H9 (cell line): ENCODE measurements around the gene MBD3L2B. TPM values are rescaled to one million over a fixed set of nuclear protein-coding genes. Genes with fewer than 3 reads are reported as not detected.

Experiments used
- DNase-seq: peaks from one replicate; pipeline ENCODE4 v3.0.0-alpha.2; 2017
- H2AFZ ChIP-seq: one replicate; pipeline ENCODE4 v1.6.1; 2013; ENCODE audit warnings: mild to moderate bottlenecking, low read length, control low read depth, moderate library complexity
- H2AK5ac ChIP-seq: 2 replicates; pipeline ENCODE4 v1.6.1; 2013; ENCODE audit warnings: low read length, control low read depth, mixed read lengths; ENCODE audit not compliant: insufficient read length
- H2BK120ac ChIP-seq: one replicate; pipeline ENCODE4 v1.6.1; 2013; ENCODE audit warnings: low read depth, mild to moderate bottlenecking, low read length, control low read depth, inconsistent platforms; ENCODE audit not compliant: poor library complexity, severe bottlenecking
- H2BK12ac ChIP-seq: 2 replicates; pipeline ENCODE4 v1.6.1; 2013; ENCODE audit warnings: low read length, control low read depth, mixed read lengths, low read depth; ENCODE audit not compliant: insufficient read length
- H2BK15ac ChIP-seq: 2 replicates; pipeline ENCODE4 v1.6.1; 2013; ENCODE audit warnings: low read depth, low read length, control low read depth
- H2BK20ac ChIP-seq: one replicate; pipeline ENCODE4 v1.6.1; 2013; ENCODE audit warnings: low read depth, mild to moderate bottlenecking, low read length, control low read depth, inconsistent platforms; ENCODE audit not compliant: poor library complexity, severe bottlenecking
- H2BK5ac ChIP-seq: 2 replicates; pipeline ENCODE4 v1.6.1; 2013; ENCODE audit warnings: low read length, control low read depth, mixed read lengths; ENCODE audit not compliant: insufficient read length
- H3K14ac ChIP-seq: 2 replicates; pipeline ENCODE4 v1.6.1; 2013; ENCODE audit warnings: low read length, control low read depth; ENCODE audit not compliant: insufficient read depth
- H3K18ac ChIP-seq: 2 replicates; pipeline ENCODE4 v1.6.1; 2013; ENCODE audit warnings: low read depth, mild to moderate bottlenecking, mixed read lengths, low read length, control low read depth; ENCODE audit not compliant: insufficient read length
- H3K23ac ChIP-seq: 2 replicates; pipeline ENCODE4 v1.6.1; 2013; ENCODE audit warnings: low read length, control low read depth, mixed read lengths, low read depth; ENCODE audit not compliant: insufficient read length
- H3K23me2 ChIP-seq: 2 replicates; pipeline ENCODE4 v1.6.1; 2013; ENCODE audit warnings: low read depth, mild to moderate bottlenecking, mixed read lengths, low read length, control low read depth; ENCODE audit not compliant: insufficient read length, poor library complexity, severe bottlenecking
- H3K27ac ChIP-seq: 2 replicates; pipeline ENCODE4 v1.5.1; 2013; ENCODE audit warnings: low read length, control low read depth, mixed read lengths, low read depth; ENCODE audit not compliant: insufficient read length
- H3K27me3 ChIP-seq: 2 replicates; pipeline ENCODE4 v1.6.1; 2013; ENCODE audit warnings: low read length, control low read depth, inconsistent platforms; ENCODE audit not compliant: insufficient read depth
- H3K4ac ChIP-seq: 2 replicates; pipeline ENCODE4 v1.6.1; 2013; ENCODE audit warnings: low read depth, mild to moderate bottlenecking, control low read depth, inconsistent platforms, low read length, moderate library complexity
- H3K4me1 ChIP-seq: 2 replicates; pipeline ENCODE4 v1.6.1; 2013; ENCODE audit warnings: low read length, control low read depth, inconsistent platforms; ENCODE audit not compliant: insufficient read depth
- H3K4me2 ChIP-seq: 2 replicates; pipeline ENCODE4 v1.6.1; 2013; ENCODE audit warnings: low read length, control low read depth, mixed read lengths; ENCODE audit not compliant: insufficient read length, insufficient read depth
- H3K56ac ChIP-seq: 2 replicates; pipeline ENCODE4 v1.6.1; 2013; ENCODE audit warnings: low read depth, mild to moderate bottlenecking, mixed read lengths, low read length, control low read depth; ENCODE audit not compliant: insufficient read length
- H3K79me1 ChIP-seq: 2 replicates; pipeline ENCODE4 v1.6.1; 2013; ENCODE audit warnings: low read depth, mild to moderate bottlenecking, moderate library complexity, low read length, control low read depth, inconsistent platforms; ENCODE audit not compliant: insufficient read depth, poor library complexity, severe bottlenecking
- H3K79me2 ChIP-seq: 2 replicates; pipeline ENCODE4 v1.6.1; 2013; ENCODE audit warnings: low read length, control low read depth, inconsistent platforms; ENCODE audit not compliant: insufficient read depth
- H3K9ac ChIP-seq: 2 replicates; pipeline ENCODE4 v1.6.1; 2013; ENCODE audit warnings: low read length, control low read depth, mixed read lengths; ENCODE audit not compliant: insufficient read length; ENCODE audit errors: extremely low read depth
- H3K9me3 ChIP-seq: one replicate; pipeline ENCODE4 v1.6.1; 2013; ENCODE audit warnings: low read depth, low read length, inconsistent platforms; ENCODE audit not compliant: control insufficient read depth
- H3T11ph ChIP-seq: one replicate; pipeline ENCODE4 v1.6.1; 2013; ENCODE audit warnings: mild to moderate bottlenecking, low read length, control low read depth, inconsistent platforms
- H4K20me1 ChIP-seq: one replicate; pipeline ENCODE4 v1.6.1; 2013; ENCODE audit not compliant: control insufficient read depth, insufficient read length, insufficient read depth
- H4K5ac ChIP-seq: 2 replicates; pipeline ENCODE4 v1.6.1; 2013; ENCODE audit warnings: low read depth, mild to moderate bottlenecking, mixed read lengths, low read length, control low read depth; ENCODE audit not compliant: insufficient read length
- H4K8ac ChIP-seq: replicated peaks from 2 replicates; pipeline ENCODE4 v1.6.1; 2013; ENCODE audit warnings: low read length, control low read depth, mixed read lengths, low read depth; ENCODE audit not compliant: insufficient read length
- H4K91ac ChIP-seq: 2 replicates; pipeline ENCODE4 v1.6.1; 2013; ENCODE audit warnings: low read depth, mild to moderate bottlenecking, moderate library complexity, mixed read lengths, low read length, control low read depth; ENCODE audit not compliant: insufficient read length
- H3K27ac Mint-ChIP-seq, 3 experiments: 2 replicates in 2 of 3; 3 replicates in 1 of 3; pipeline ENCODE4 v1.8.0; 2020 to 2021; ENCODE audit warnings: mixed read lengths in 3 of 3, mild to moderate bottlenecking in 1 of 3, moderate library complexity in 1 of 3
- H3K27me3 Mint-ChIP-seq: 2 replicates; pipeline ENCODE4 v1.8.0; 2021; ENCODE audit warnings: low read depth, mild to moderate bottlenecking, moderate library complexity, mixed read lengths
- H3K36me3 Mint-ChIP-seq, 3 experiments: 2 replicates in 2 of 3; 3 replicates in 1 of 3; pipeline ENCODE4 v1.8.0; 2020 to 2021; ENCODE audit warnings: low read depth in 3 of 3, mixed read lengths in 3 of 3; ENCODE audit not compliant: insufficient read depth in 1 of 3
- H3K4me1 Mint-ChIP-seq, 2 experiments: 2 replicates each; pipeline ENCODE4 v1.8.0; 2020; ENCODE audit warnings: mixed read lengths in 2 of 2
- H3K4me3 Mint-ChIP-seq, 2 experiments: 2 replicates in 1 of 2; 3 replicates in 1 of 2; pipeline ENCODE4 v1.8.0; 2020 to 2021; ENCODE audit warnings: mild to moderate bottlenecking in 2 of 2, mixed read lengths in 2 of 2, moderate library complexity in 1 of 2
- H3K9me3 Mint-ChIP-seq, 2 experiments: 2 replicates in 1 of 2; 3 replicates in 1 of 2; pipeline ENCODE4 v1.8.0; 2020; ENCODE audit warnings: mild to moderate bottlenecking in 2 of 2, mixed read lengths in 2 of 2, moderate library complexity in 1 of 2
- CTCF ChIP-seq: fragments of 200-600 bp; sonication (generic); conservative IDR thresholded peaks from 3 replicates; pipeline ENCODE4 v1.8.0; 2021; ENCODE audit warnings: antibody characterized with exemption, mild to moderate bottlenecking
- WGBS: extraction: QIAGEN DNeasy Blood & Tissue Kit; methylation state at CpG from one replicate; pipeline ENCODE4 v1.1.7; 2013; ENCODE audit warnings: missing lambda C conversion rate, low lambda C conversion rate, mixed read lengths; ENCODE audit not compliant: insufficient read length; ENCODE audit errors: extremely low coverage; 5-methylcytosine and 5-hydroxymethylcytosine counted together
- total RNA-seq: library from RNA; stranded (reverse); gene quantifications from 2 replicates; pipeline ENCODE4 v1.2.1, GENCODE V29; 2021

MBD3L2B gene
- total RNA-seq, 1 experiment from 2014 or later, result not detected

GRCh38 chr19:6987850-6988249, 33.4 kb downstream of the MBD3L2B start:
- H3K9me3 ChIP-seq, result peaks cover 66% of the 10 kb centered on the region
- no peak overlapping the region for H2BK120ac ChIP-seq
- Mint-ChIP-seq H3K4me1 (no peaks in the 10 kb centered on the region), H3K4me3 (no peak overlapping the region; a peak in 1 of 5 replicates), H3K27me3 (peaks cover 2% of the 10 kb centered on the region; the same call in 1 of the 2 replicates), H3K27ac (no peak overlapping the region), H3K9me3 (peaks cover 75 to 81% of the 10 kb centered on the region in 2 experiments), H3K36me3 (peaks cover 4 to 27% (median 6%) of the 10 kb centered on the region in 3 experiments; a peak in 6 of 7 replicates)
- H3K79me2 ChIP-seq, result no peaks in the 10 kb centered on the region
- H3K27me3 ChIP-seq, result no peaks in the 10 kb centered on the region
- no peak overlapping the region for H3T11ph ChIP-seq
- no peaks in the 10 kb centered on the region for H4K20me1 ChIP-seq
- no peak overlapping the region for H4K5ac ChIP-seq
- H2BK20ac ChIP-seq, result no peak overlapping the region
- no peak overlapping the region for H3K27ac ChIP-seq
- no peak overlapping the region for H3K56ac ChIP-seq
- no peak overlapping the region for H2BK12ac ChIP-seq
- H4K8ac ChIP-seq, result no peak overlapping the region
- H2BK5ac ChIP-seq, result no peak overlapping the region
- no peaks in the 10 kb centered on the region for H3K4me1 ChIP-seq
- no peak overlapping the region for H3K18ac ChIP-seq
- no peak overlapping the region for H2AFZ ChIP-seq
- no peak overlapping the region for H2AK5ac ChIP-seq
- no peak overlapping the region for H2BK15ac ChIP-seq
- H3K4ac ChIP-seq, result no peak overlapping the region
- no peak for DNase-seq
- H3K14ac ChIP-seq, result no peak overlapping the region
- H3K79me1 ChIP-seq, result no peaks in the 10 kb centered on the region
- H3K23me2 ChIP-seq, result no peaks in the 10 kb centered on the region
- TF ChIP-seq CTCF, result no peak
- H3K23ac ChIP-seq, result no peak overlapping the region
- H3K9ac ChIP-seq, result no peak overlapping the region
- no peak overlapping the region for H3K4me2 ChIP-seq
- no CpG with 5 or more reads among the region's 4 CpGs for WGBS
- H4K91ac ChIP-seq, result no peak overlapping the region
